Fibroblast of pulmonary artery (primary cell): Measurements from ENCODE around the gene KANSL3.
"Not testable (repeated sequence)": the region's sequence is repeated elsewhere in the genome, so short reads cannot be mapped to it uniquely, and the experiment has no call there.

Experiments used
- DNase-seq: peaks from one replicate; pipeline ENCODE4 v3.0.0-alpha.2; 2010; ENCODE audit warnings: low read depth
- H3K4me3 ChIP-seq: replicated peaks from 2 replicates; pipeline ENCODE4 v1.5.1; 2011; ENCODE audit warnings: low read depth, mild to moderate bottlenecking, control low read depth, low read length, moderate library complexity
- CTCF ChIP-seq: IDR thresholded peaks from 2 replicates; pipeline ENCODE4 v1.5.1; 2011; ENCODE audit warnings: mild to moderate bottlenecking, control low read depth, low read length, inconsistent platforms; ENCODE audit errors: missing control alignments

Gene KANSL3

GRCh38 chr2:96681540-96681939 lies 43.4 kb upstream of the KANSL3 start:
- no peak overlapping the region for H3K4me3 ChIP-seq
- DNase-seq = no peak
- no peak for TF ChIP-seq CTCF

- no peak overlapping the region for H3K4me3 ChIP-seq
- TF ChIP-seq CTCF = no peak
- no peak for DNase-seq
Observed at GRCh38 chr2:96680561-96681141, 42.5 kb upstream of the KANSL3 start.

- no peak for TF ChIP-seq CTCF
- DNase-seq = peak; percentile 14
- no peak overlapping the region for H3K4me3 ChIP-seq
Observed at GRCh38 chr2:96679848-96680247, 41.7 kb upstream of the KANSL3 start.

GRCh38 chr2:96669539-96670215 lies 31.6 kb upstream of the KANSL3 start:
- no peak overlapping the region for H3K4me3 ChIP-seq
- no peak for TF ChIP-seq CTCF
- DNase-seq = no peak

- DNase-seq = no peak
- no peak for TF ChIP-seq CTCF
- H3K4me3 ChIP-seq = no peak overlapping the region
Observed at GRCh38 chr2:96668771-96669170, 30.7 kb upstream of the KANSL3 start.

GRCh38 chr2:96665717-96666116 lies 27.6 kb upstream of the KANSL3 start:
- not testable (repeated sequence) for DNase-seq, H3K4me3 ChIP-seq

GRCh38 chr2:96665083-96665569 lies 27.0 kb upstream of the KANSL3 start:
- H3K4me3 ChIP-seq = no peak overlapping the region
- no peak for TF ChIP-seq CTCF
- DNase-seq = peak; percentile 100
